ENCODE data around the gene NCF4. TPM values are rescaled to one million over a fixed set of nuclear protein-coding genes. Genes with fewer than 3 reads are reported as not detected.

The NCF4 gene
- total and polyA plus RNA-seq, 9 of the 15 experiments (the other 6 are each of a cell fraction or from before 2014, with no cell fraction given): 0.04 to 0.95 (median 0.33) TPM

DNA sequence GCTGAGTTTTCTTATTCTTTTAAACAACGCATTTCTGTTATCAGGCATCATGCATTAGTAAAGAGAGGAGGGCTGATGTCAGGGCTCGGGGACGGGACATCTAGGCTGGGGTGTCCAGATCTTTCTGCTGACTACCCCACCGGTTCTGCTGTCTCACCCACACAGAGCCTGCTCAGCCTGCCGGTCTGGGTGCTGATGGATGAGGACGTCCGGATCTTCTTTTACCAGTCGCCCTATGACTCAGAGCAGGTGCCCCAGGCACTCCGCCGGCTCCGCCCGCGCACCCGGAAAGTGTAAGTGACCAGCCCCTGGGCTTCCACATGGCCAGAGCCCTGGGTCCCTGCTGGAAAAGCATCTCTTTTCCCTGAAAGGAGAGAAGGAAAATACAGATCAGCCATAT lies 9.4 kb downstream of the NCF4 start:
- intact Hi-C loops (cut with micrococcal nuclease): loop anchor here (5.0 to 10.0 kb wide), 2 partner anchors 107 to 175 kb away; no protein-coding TSS in a partner anchor
- CTCF ChIA-PET (ENCODE audit: low intra/inter-chr PET ratio): no interaction called here
- H3K4me1 ChIP-seq (replicated peaks in 1 of 2; ENCODE audit: control insufficient read depth in 2 of 2, insufficient read depth in 2 of 2, low read length in 2 of 2): 0 out of 5 replicates have a peak, but pooled peaks cover 0 to 2% of the 10 kb centered on the region in 2 experiments
- no peak overlapping the region for H2AFZ ChIP-seq (ENCODE audit: low read depth, low read length)
- no peak overlapping the region for H3K27ac ChIP-seq (ENCODE audit: extremely low read depth, low read depth, low read length)
- TF ChIP-seq SMC3 (conservative IDR thresholded peaks at IDR 0.05; ENCODE audit: insufficient read depth, low read depth, low read length): no peak
- TF ChIP-seq EGR1 (conservative IDR thresholded peaks at IDR 0.05): 0 out of 2 replicates have a peak, but pooled peaks have one; percentile 34
- peaks cover 0 to 10% of the 10 kb centered on the region in 2 experiments; a peak in 2 of 5 replicates for H3K27me3 ChIP-seq (ENCODE audit: control insufficient read depth in 2 of 2, insufficient read depth in 2 of 2, low read length in 2 of 2)
- H3K9me1 ChIP-seq (ENCODE audit: control insufficient read depth, insufficient read depth, low read length): no peaks in the 10 kb centered on the region
- DNase-seq (ENCODE audit: extremely low read depth in 1 of 4, low spot score in 3 of 4): no peak
- no peaks in the 10 kb centered on the region for H4K20me1 ChIP-seq (replicated peaks; ENCODE audit: control insufficient read depth, insufficient read depth, low read length)
- no peak overlapping the region for H3K4me3 ChIP-seq
- in situ Hi-C loops (cut with MboI): no loop called here
- H3K9me3 ChIP-seq (replicated peaks; ENCODE audit: control insufficient read depth, insufficient read depth, low read depth, low read length): no peaks in the 10 kb centered on the region
- no peak overlapping the region for H3K4me2 ChIP-seq (ENCODE audit: insufficient read depth, low read length)
- 0% methylated on average over 3 of the region's 14 CpGs for WGBS (ENCODE audit: insufficient coverage, low coverage, missing lambda C conversion rate)
- H3K79me2 ChIP-seq (ENCODE audit: control insufficient read depth, insufficient read depth, low read length): no peaks in the 10 kb centered on the region
- no TSS peak for BruUV-seq (replicated peaks)
- no peak for FAIRE-seq
- H3K36me3 ChIP-seq (ENCODE audit: control insufficient read depth, insufficient read depth, low read length): no peaks in the 10 kb centered on the region
- POLR2A ChIA-PET: no interaction called here
- ATAC-seq: no peak
- H3K9ac ChIP-seq (ENCODE audit: insufficient read depth in 1 of 2, low read depth in 2 of 2, low read length in 2 of 2): no peak overlapping the region

DNA sequence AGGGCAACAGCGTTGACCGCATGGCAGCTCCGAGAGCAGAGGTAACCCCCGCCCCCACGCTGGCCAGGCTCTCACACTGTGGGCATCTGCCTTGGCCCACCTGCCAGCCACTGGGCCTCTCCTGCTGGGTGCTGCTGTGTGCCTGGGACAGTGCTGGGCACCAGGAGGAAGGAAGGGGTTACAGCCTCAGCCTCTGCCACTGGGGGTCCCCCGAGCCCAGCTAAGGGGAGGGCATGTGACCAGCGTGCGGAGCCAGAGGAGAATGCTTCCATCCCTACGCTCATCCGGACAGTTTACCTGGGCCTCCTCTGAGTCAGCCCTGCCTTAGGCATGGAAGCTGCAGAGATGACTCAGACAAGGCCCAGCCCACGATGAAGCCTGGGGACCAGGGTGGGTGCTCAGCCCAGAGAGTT lies 10.9 kb downstream of the NCF4 start:
- no peaks in the 10 kb centered on the region for H3K36me3 ChIP-seq (ENCODE audit: control insufficient read depth, insufficient read depth, low read length)
- no peak for FAIRE-seq
- H3K4me1 ChIP-seq (replicated peaks in 1 of 2; ENCODE audit: control insufficient read depth in 2 of 2, insufficient read depth in 2 of 2, low read length in 2 of 2): 0 out of 5 replicates have a peak, but pooled peaks cover 0 to 2% of the 10 kb centered on the region in 2 experiments
- ChIA-PET POLR2A (interaction anchor here (0.6 kb wide), 1 partner anchor 472 kb away, joined by 3 read pairs; no protein-coding TSS in a partner anchor), CTCF (ENCODE audit: low intra/inter-chr PET ratio) (no interaction called here)
- H2AFZ ChIP-seq (ENCODE audit: low read depth, low read length): no peak overlapping the region
- ATAC-seq: no peak
- in situ Hi-C loops (cut with MboI) (no loop called here), intact Hi-C loops (cut with micrococcal nuclease) (loop anchor here (5.0 to 10.0 kb wide), 2 partner anchors 106 to 173 kb away; no protein-coding TSS in a partner anchor)
- no peaks in the 10 kb centered on the region for H3K9me1 ChIP-seq (ENCODE audit: control insufficient read depth, insufficient read depth, low read length)
- no peak for DNase-seq (ENCODE audit: extremely low read depth in 1 of 4, low spot score in 3 of 4)
- H3K4me2 ChIP-seq (ENCODE audit: insufficient read depth, low read length): no peak overlapping the region
- no TSS peak for BruUV-seq (replicated peaks)
- H3K79me2 ChIP-seq (ENCODE audit: control insufficient read depth, insufficient read depth, low read length): no peaks in the 10 kb centered on the region
- H3K9me3 ChIP-seq (replicated peaks; ENCODE audit: control insufficient read depth, insufficient read depth, low read depth, low read length): no peaks in the 10 kb centered on the region
- H3K27ac ChIP-seq (ENCODE audit: extremely low read depth, low read depth, low read length): no peak overlapping the region
- no peak overlapping the region for H3K9ac ChIP-seq (ENCODE audit: insufficient read depth in 1 of 2, low read depth in 2 of 2, low read length in 2 of 2)
- 25% methylated on average over 5 of the region's 11 CpGs for WGBS (ENCODE audit: insufficient coverage, low coverage, missing lambda C conversion rate)
- peaks cover 0 to 10% of the 10 kb centered on the region in 2 experiments; a peak in 3 of 5 replicates for H3K27me3 ChIP-seq (ENCODE audit: control insufficient read depth in 2 of 2, insufficient read depth in 2 of 2, low read length in 2 of 2)
- TF ChIP-seq, protein P1, sequence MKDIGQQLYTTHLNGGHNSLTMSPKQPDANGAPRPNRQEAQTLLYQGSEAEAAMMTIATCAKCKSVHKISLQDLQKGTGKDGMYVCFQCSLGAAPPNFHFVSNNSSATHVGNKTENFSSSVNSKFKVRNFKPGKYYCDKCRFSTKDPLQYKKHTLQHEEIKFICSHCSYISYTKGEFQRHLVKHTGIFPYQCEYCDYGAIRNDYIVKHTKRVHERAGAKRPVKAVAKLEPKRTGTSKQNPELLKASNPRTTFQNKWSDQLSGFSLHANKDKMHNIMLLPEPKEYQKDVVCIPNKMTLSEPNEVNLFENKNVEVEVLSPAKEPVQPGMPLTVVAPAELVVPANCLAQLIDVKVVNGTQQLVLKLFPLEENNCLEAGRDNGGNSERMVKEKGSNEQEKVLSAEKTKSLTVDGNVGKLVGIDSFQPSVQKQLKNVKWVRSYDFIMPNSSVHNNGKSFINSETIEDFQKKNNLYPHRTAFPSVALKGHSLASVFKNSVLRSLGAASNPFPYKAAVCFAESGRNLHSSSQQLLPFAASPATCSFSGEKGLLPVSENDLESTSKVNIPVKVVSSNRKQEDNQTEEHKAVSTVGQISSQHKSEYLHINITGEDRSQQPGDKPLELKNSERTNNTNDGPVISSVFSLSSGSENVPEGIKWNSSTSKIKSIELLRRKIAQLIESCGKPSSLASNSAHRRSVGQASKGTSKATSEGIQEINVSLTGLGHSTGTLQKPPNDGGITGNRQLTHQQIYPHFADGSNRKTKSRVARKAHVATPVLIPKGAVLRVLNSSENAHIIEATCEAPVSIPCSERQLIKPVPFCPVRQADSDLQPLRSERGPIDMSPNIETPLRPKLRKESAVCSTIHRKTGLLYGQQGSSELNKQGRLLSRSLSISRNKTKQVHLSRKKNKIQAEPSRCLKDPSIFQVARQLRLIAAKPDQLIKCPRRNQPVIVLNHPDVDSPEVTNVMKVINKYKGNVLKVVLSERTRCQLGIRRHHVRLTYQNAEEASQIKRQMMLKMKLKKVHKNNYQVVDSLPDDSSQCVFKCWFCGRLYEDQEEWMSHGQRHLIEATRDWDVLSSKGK (CRISPR knock-in tag; IDR thresholded peaks at IDR 0.05): no peak
- TF ChIP-seq ZNF174 (CRISPR knock-in tag; IDR thresholded peaks at IDR 0.05) (no peak), SRSF9 (IDR thresholded peaks at IDR 0.05; ENCODE audit: borderline replicate concordance, low read depth, low read length) (no peak), ZNF24 (IDR thresholded peaks at IDR 0.05) (no peak), SMAD3 (CRISPR knock-in tag; conservative IDR thresholded peaks at IDR 0.05) (no peak)
- no peak overlapping the region for H3K4me3 ChIP-seq
- no peaks in the 10 kb centered on the region for H4K20me1 ChIP-seq (replicated peaks; ENCODE audit: control insufficient read depth, insufficient read depth, low read length)

Data from K562 (cell line).